Lower lobe of right lung (tissue), 2 donors: Measurements from ENCODE around the gene SPATA31D3. TPM values are rescaled to one million over a fixed set of nuclear protein-coding genes. Genes with fewer than 3 reads are reported as not detected.
"Not testable (repeated sequence)": the region's sequence is repeated elsewhere in the genome, so short reads cannot be mapped to it uniquely, and the experiment has no call there.

Source experiments
- ATAC-seq, 2 donors: fragments of 200-7000 bp; cut with Tn5 transposase; one replicate each; pipeline ENCODE4 v1.9.1; 2020 to 2022; ENCODE audit warnings: mild to moderate bottlenecking in 2 of 2, moderate library complexity in 2 of 2
- DNase-seq: peaks from one replicate; pipeline ENCODE4 v3.0.0-alpha.2; 2020
- H3K27ac ChIP-seq: fragments of 200-600 bp; one replicate; pipeline ENCODE4 v1.8.0; 2022
- H3K27me3 ChIP-seq: fragments of 200-600 bp; one replicate; pipeline ENCODE4 v1.8.0; 2022; ENCODE audit warnings: low read depth
- H3K36me3 ChIP-seq: fragments of 200-600 bp; one replicate; pipeline ENCODE4 v1.8.0; 2022; ENCODE audit warnings: mild to moderate bottlenecking
- H3K4me1 ChIP-seq: fragments of 200-600 bp; one replicate; pipeline ENCODE4 v1.8.0; 2022
- H3K4me3 ChIP-seq: fragments of 200-600 bp; one replicate; pipeline ENCODE4 v1.8.0; 2022; ENCODE audit warnings: mild to moderate bottlenecking
- H3K9me3 ChIP-seq: fragments of 200-600 bp; one replicate; pipeline ENCODE4 v1.8.0; 2022
- CTCF ChIP-seq: fragments of 200-600 bp; IDR thresholded peaks from one replicate; pipeline ENCODE4 v1.8.0; 2022; ENCODE audit warnings: antibody characterized with exemption, mild to moderate bottlenecking
- intact Hi-C: fragments of 100-400 bp; cut with DNase I; formaldehyde crosslinking; loops from one replicate; pipeline ENCODE4 v1.11.0; 2022
- total RNA-seq: library from RNA; stranded (reverse); fragmentation: NEBNext Ultra II Directional; extraction: Animal tissue kit (Norgen Biotek cat#: 25700); gene quantifications from one replicate; pipeline ENCODE4 v1.2.1, GENCODE V29; 2021
- donor health status: DM: no; HTN: yes; CAD: no; lungs with severe emphysema.

The SPATA31D3 gene
- total RNA-seq, 1 donor from 2014 or later, result not detected

DNA sequence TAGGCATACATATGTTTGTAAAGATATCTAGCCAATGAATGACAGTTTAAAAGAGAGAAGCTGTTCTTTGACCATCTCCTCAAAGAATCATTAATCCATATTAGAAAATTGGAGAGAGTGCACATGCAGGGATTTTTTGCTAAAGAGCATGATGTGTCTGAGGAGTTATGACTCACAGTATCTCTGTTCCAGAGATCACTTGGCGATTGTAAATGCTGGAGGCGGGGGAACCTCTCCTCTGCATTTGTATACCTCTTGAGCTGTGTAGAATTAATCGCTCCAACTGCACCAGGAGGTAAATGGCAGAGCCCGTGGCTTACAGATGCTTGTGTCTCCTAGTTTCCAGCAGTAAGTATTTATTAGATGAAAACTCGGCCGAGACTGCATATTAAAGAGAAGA is 41.6 kb downstream of the SPATA31D3 start:
- H3K36me3 ChIP-seq, result no peaks in the 10 kb centered on the region
- H3K27ac ChIP-seq, result no peak overlapping the region
- TF ChIP-seq CTCF, result no peak
- ATAC-seq (no peak), DNase-seq (no peak)
- H3K9me3 ChIP-seq, result no peaks in the 10 kb centered on the region
- H3K27me3 ChIP-seq, result no peaks in the 10 kb centered on the region
- no peak overlapping the region for H3K4me3 ChIP-seq
- intact Hi-C loops, result no loop called here
- H3K4me1 ChIP-seq, result no peaks in the 10 kb centered on the region

DNA sequence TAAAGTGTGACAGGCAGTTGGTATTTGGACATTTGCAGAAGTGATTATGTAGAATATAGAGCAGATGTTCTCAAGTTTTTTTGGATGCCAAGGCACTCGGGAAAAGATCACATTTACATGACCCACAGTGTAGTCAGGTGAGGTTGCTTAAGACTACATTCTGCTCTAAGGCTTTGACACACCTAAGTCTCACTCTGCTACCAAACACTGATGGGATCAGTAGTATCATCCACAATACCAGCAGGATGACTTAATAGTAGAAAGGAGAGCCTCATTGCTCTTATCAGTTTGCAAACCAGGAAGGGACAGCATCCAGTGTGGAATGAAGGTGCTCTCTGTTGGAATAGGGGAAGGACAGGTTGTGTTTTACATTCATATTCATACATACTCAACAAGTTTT is 42.8 kb downstream of the SPATA31D3 start:
- no peak overlapping the region for H3K27ac ChIP-seq
- no peaks in the 10 kb centered on the region for H3K4me1 ChIP-seq
- ATAC-seq (no peak), DNase-seq (no peak)
- H3K9me3 ChIP-seq, result no peaks in the 10 kb centered on the region
- no peaks in the 10 kb centered on the region for H3K27me3 ChIP-seq
- no peak overlapping the region for H3K4me3 ChIP-seq
- intact Hi-C loops, result no loop called here
- TF ChIP-seq CTCF, result no peak
- H3K36me3 ChIP-seq, result no peaks in the 10 kb centered on the region

DNA sequence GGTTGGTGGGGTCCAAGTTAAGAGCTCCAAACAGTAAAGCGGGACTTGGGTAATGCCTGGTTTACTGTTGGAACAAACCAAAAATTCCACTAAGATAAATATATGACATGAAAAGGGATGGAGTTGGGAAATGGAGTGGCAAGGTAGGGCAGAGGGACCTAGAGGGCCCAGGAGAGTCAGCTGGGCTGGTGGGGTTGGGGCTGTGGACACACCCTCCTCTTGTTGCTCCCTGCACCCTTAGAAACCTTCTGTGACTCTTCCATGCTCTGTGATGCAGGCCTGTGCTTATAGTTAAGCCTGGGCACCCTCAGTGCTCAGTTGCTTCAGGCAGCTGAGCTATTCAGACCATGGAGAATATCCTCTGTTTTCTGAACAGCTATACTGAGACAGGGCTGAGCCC is 45.2 kb downstream of the SPATA31D3 start, which contains the start of gene SPATA31D1:
TSS of gene SPATA31D1 (plus strand) at position 301 of the 400 bp plus-strand sequence. CDS start at position 348, 47 bp downstream.
- intact Hi-C loops, H3K9me3 ChIP-seq, ATAC-seq, H3K36me3 ChIP-seq, H3K4me3 ChIP-seq, H3K27ac ChIP-seq, H3K4me1 ChIP-seq, H3K27me3 ChIP-seq, DNase-seq: not testable (repeated sequence)

DNA sequence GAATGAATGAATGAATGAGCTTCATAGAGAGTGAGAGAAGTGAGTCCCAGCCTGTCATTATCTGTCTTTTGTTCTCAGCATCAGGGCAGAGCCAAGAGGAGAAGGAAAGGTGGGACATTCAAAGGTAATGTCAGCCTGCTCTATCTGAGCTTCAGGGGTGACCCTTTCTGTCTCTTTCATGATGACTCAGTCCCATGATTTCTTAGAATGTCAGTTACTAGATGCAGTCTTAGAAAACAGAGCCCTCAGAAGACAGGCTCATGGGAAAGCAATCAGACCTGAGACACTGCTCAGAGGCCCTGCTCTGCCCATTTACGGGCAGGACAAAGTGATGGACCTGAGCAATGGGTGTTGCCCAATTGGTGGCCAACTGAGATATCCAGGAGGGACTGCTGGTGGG is 46.4 kb downstream of the SPATA31D3 start:
- intact Hi-C loops, result no loop called here
- Histone ChIP-seq H3K27me3 (no peaks in the 10 kb centered on the region), H3K4me3 (no peak overlapping the region), H3K27ac (no peak overlapping the region), H3K36me3 (no peaks in the 10 kb centered on the region), H3K4me1 (no peaks in the 10 kb centered on the region), H3K9me3 (no peaks in the 10 kb centered on the region)
- no peak for DNase-seq
- ATAC-seq, result no peak
- TF ChIP-seq CTCF, result no peak

- intact Hi-C loops, result no loop called here
- no peak for ATAC-seq
- H3K4me3 ChIP-seq, result no peak overlapping the region
- no peaks in the 10 kb centered on the region for H3K9me3 ChIP-seq
- no peak for DNase-seq
- no peaks in the 10 kb centered on the region for H3K27me3 ChIP-seq
- no peak overlapping the region for H3K27ac ChIP-seq
- no peaks in the 10 kb centered on the region for H3K4me1 ChIP-seq
- H3K36me3 ChIP-seq, result no peaks in the 10 kb centered on the region
- no peak for TF ChIP-seq CTCF
Observed at GRCh38 chr9:81993656-81994055, 50.4 kb downstream of the SPATA31D3 start.

Other genes starting within 250 kb of the SPATA31D3 start
- not detected for gene SPATA31D4, start 15.1 kb upstream of the SPATA31D3 start, total RNA-seq
- not detected for gene SPATA31D1, start 45.3 kb downstream of the SPATA31D3 start, total RNA-seq